Neuronal stem cell (in vitro differentiated cells): Measurements from ENCODE around the gene TPT1.
"Not testable (repeated sequence)": the region's sequence is repeated elsewhere in the genome, so short reads cannot be mapped to it uniquely, and the experiment has no call there.

Source experiments
- DNase-seq: peaks from one replicate; pipeline ENCODE4 v3.0.0-alpha.2; 2013; ENCODE audit warnings: low spot score
- H2AFZ ChIP-seq: one replicate; pipeline ENCODE4 v1.6.1; 2013; ENCODE audit warnings: mild to moderate bottlenecking, low read length, inconsistent platforms
- H2AK5ac ChIP-seq: 2 replicates; pipeline ENCODE4 v1.6.1; 2013; ENCODE audit warnings: low read depth, mild to moderate bottlenecking, inconsistent platforms, low read length, moderate library complexity, mixed read lengths
- H2BK120ac ChIP-seq: 2 replicates; pipeline ENCODE4 v1.6.1; 2013; ENCODE audit warnings: low read depth, mild to moderate bottlenecking, inconsistent platforms, low read length, moderate library complexity, mixed read lengths
- H2BK12ac ChIP-seq: one replicate; pipeline ENCODE4 v1.6.1; 2013; ENCODE audit warnings: low read length, inconsistent platforms
- H2BK15ac ChIP-seq: 2 replicates; pipeline ENCODE4 v1.6.1; 2013; ENCODE audit warnings: mild to moderate bottlenecking, low read length, inconsistent platforms, mixed read lengths
- H2BK5ac ChIP-seq: one replicate; pipeline ENCODE4 v1.6.1; 2013; ENCODE audit warnings: inconsistent platforms, mild to moderate bottlenecking, low read length, moderate library complexity
- H3K14ac ChIP-seq: one replicate; pipeline ENCODE4 v1.6.1; 2013; ENCODE audit warnings: low read length, inconsistent platforms
- H3K18ac ChIP-seq: 2 replicates; pipeline ENCODE4 v1.6.1; 2013; ENCODE audit warnings: low read length, inconsistent platforms
- H3K23ac ChIP-seq: 2 replicates; pipeline ENCODE4 v1.6.1; 2013; ENCODE audit warnings: low read depth, mild to moderate bottlenecking, mixed read lengths, low read length, inconsistent platforms; ENCODE audit not compliant: poor library complexity
- H3K27ac ChIP-seq: replicated peaks from 3 replicates; pipeline ENCODE4 v1.5.1; 2013; ENCODE audit warnings: low read length, inconsistent platforms
- H3K27me3 ChIP-seq, 3 experiments: 2 replicates each; pipeline ENCODE4 v1.6.1; 2013; ENCODE audit warnings: low read length in 3 of 3, mild to moderate bottlenecking in 2 of 3, inconsistent platforms in 1 of 3, low read depth in 1 of 3, mixed read lengths in 1 of 3, moderate library complexity in 1 of 3; ENCODE audit not compliant: control insufficient read depth in 3 of 3, insufficient read depth in 3 of 3
- H3K36me3 ChIP-seq, 2 donors: replicated peaks in 1 of 2; 2 replicates each; pipeline ENCODE4 v1.6.1; 2013; ENCODE audit warnings: low read length in 2 of 2; ENCODE audit not compliant: control insufficient read depth in 2 of 2, insufficient read depth in 2 of 2
- H3K4ac ChIP-seq: 2 replicates; pipeline ENCODE4 v1.6.1; 2013; ENCODE audit warnings: inconsistent platforms, mild to moderate bottlenecking, low read length, moderate library complexity
- H3K4me1 ChIP-seq, 2 donors: 1 replicate in 1 of 2; 2 replicates in 1 of 2; pipeline ENCODE4 v1.6.1; 2013; ENCODE audit warnings: low read length in 2 of 2, low read depth in 1 of 2; ENCODE audit not compliant: control insufficient read depth in 2 of 2, insufficient read depth in 1 of 2
- H3K4me2 ChIP-seq: one replicate; pipeline ENCODE4 v1.6.1; 2013; ENCODE audit warnings: mild to moderate bottlenecking, low read length, inconsistent platforms; ENCODE audit not compliant: insufficient read depth, poor library complexity, severe bottlenecking
- H3K4me3 ChIP-seq, 2 donors: 2 replicates each; pipeline ENCODE4 v1.5.1; 2013; ENCODE audit warnings: low read length in 2 of 2, mild to moderate bottlenecking in 2 of 2, inconsistent platforms in 1 of 2, moderate library complexity in 1 of 2
- H3K79me1 ChIP-seq: one replicate; pipeline ENCODE4 v1.6.1; 2013; ENCODE audit warnings: low read depth, mild to moderate bottlenecking, inconsistent platforms, low read length, moderate library complexity
- H3K9ac ChIP-seq: one replicate; pipeline ENCODE4 v1.6.1; 2013; ENCODE audit warnings: mild to moderate bottlenecking, low read depth, low read length, inconsistent platforms; ENCODE audit not compliant: poor library complexity
- H3K9me3 ChIP-seq, 2 donors: replicated peaks in 1 of 2; 2 replicates each; pipeline versions ENCODE3 to v1.6.1; 2013; ENCODE audit warnings: low read length in 2 of 2, mild to moderate bottlenecking in 2 of 2, inconsistent platforms in 1 of 2, low read depth in 1 of 2, mixed read lengths in 1 of 2, moderate library complexity in 1 of 2; ENCODE audit not compliant: control insufficient read depth in 2 of 2, insufficient read depth in 1 of 2
- H4K8ac ChIP-seq: one replicate; pipeline ENCODE4 v1.6.1; 2013; ENCODE audit warnings: low read depth, mild to moderate bottlenecking, inconsistent platforms, low read length, moderate library complexity
- H4K91ac ChIP-seq: one replicate; pipeline ENCODE4 v1.6.1; 2013; ENCODE audit warnings: low read length, low read depth, mild to moderate bottlenecking, inconsistent platforms; ENCODE audit not compliant: poor library complexity
- WGBS, 2 donors: extraction: QIAGEN DNeasy Blood & Tissue Kit; methylation state at CpG; one replicate each; pipeline ENCODE4 v1.1.7; 2013; ENCODE audit warnings: missing lambda C conversion rate in 2 of 2, mixed read lengths in 1 of 2; ENCODE audit not compliant: insufficient read length in 2 of 2, insufficient replicate concordance in 1 of 2; ENCODE audit errors: extremely low coverage in 2 of 2; 5-methylcytosine and 5-hydroxymethylcytosine counted together

TPT1 gene

GRCh38 chr13:45300190-45300985 is 40.6 kb downstream of the TPT1 start:
- Histone ChIP-seq H3K14ac (no peak overlapping the region), H2BK15ac (no peak overlapping the region), H3K4me2 (no peak overlapping the region), H3K23ac (no peak overlapping the region), H3K18ac (no peak overlapping the region), H4K8ac (no peak overlapping the region), H2BK5ac (no peak overlapping the region), H3K4ac (no peak overlapping the region), H3K27ac (no peak overlapping the region), H2BK12ac (no peak overlapping the region), H4K91ac (no peak overlapping the region), H3K79me1 (no peaks in the 10 kb centered on the region), H2AK5ac (no peak overlapping the region), H3K9ac (no peak overlapping the region), H3K9me3 (no peaks in the 10 kb centered on the region), H2BK120ac (no peak overlapping the region), H3K4me1 (peaks cover 1 to 4% of the 10 kb centered on the region in 2 donors), H3K4me3 (no peak overlapping the region), H3K36me3 (peaks cover 0 to 1% of the 10 kb centered on the region in 2 donors), H2AFZ (no peak overlapping the region), H3K27me3 (no peaks in the 10 kb centered on the region)
- DNase-seq: no peak
- WGBS, 2 donors: no CpG with 5 or more reads among the region's 9 CpGs

GRCh38 chr13:45299194-45299593 is 41.8 kb downstream of the TPT1 start:
- Histone ChIP-seq H3K27ac (no peak overlapping the region), H3K23ac (no peak overlapping the region), H3K36me3 (peaks cover 0 to 1% of the 10 kb centered on the region in 2 donors), H2AFZ (no peak overlapping the region), H3K27me3 (no peaks in the 10 kb centered on the region), H3K9ac (no peak overlapping the region), H2BK12ac (no peak overlapping the region), H3K9me3 (no peaks in the 10 kb centered on the region), H2BK15ac (no peak overlapping the region), H3K4me2 (no peak overlapping the region), H3K4me1 (peaks cover 1 to 4% of the 10 kb centered on the region in 2 donors), H4K91ac (no peak overlapping the region), H3K4me3 (no peak overlapping the region), H2AK5ac (no peak overlapping the region), H3K14ac (no peak overlapping the region), H4K8ac (no peak overlapping the region), H2BK5ac (no peak overlapping the region), H2BK120ac (no peak overlapping the region), H3K79me1 (no peaks in the 10 kb centered on the region), H3K18ac (no peak overlapping the region), H3K4ac (no peak overlapping the region)
- WGBS, 2 donors: no CpG with 5 or more reads among the region's 3 CpGs
- DNase-seq: no peak

GRCh38 chr13:45298550-45298949 is 42.4 kb downstream of the TPT1 start:
- H3K4me1 ChIP-seq, H4K8ac ChIP-seq, H3K9me3 ChIP-seq, H4K91ac ChIP-seq, H3K79me1 ChIP-seq, H2BK5ac ChIP-seq, H3K18ac ChIP-seq, H3K36me3 ChIP-seq, H2BK12ac ChIP-seq, H3K4ac ChIP-seq, H3K27me3 ChIP-seq, H2BK120ac ChIP-seq, H2BK15ac ChIP-seq, H3K27ac ChIP-seq, H3K14ac ChIP-seq, H3K4me3 ChIP-seq, H2AFZ ChIP-seq, H3K4me2 ChIP-seq, H3K9ac ChIP-seq, DNase-seq, H2AK5ac ChIP-seq, H3K23ac ChIP-seq: not testable (repeated sequence)
- WGBS, 2 donors: no CpG with 5 or more reads among the region's 3 CpGs

- Histone ChIP-seq H3K9ac (no peak overlapping the region), H3K14ac (no peak overlapping the region), H3K23ac (no peak overlapping the region), H3K4me2 (no peak overlapping the region), H2BK5ac (no peak overlapping the region), H3K27me3 (no peaks in the 10 kb centered on the region), H2AFZ (no peak overlapping the region), H3K4me1 (peaks cover 1 to 4% of the 10 kb centered on the region in 2 donors), H3K4me3 (no peak overlapping the region), H4K8ac (no peak overlapping the region), H2BK15ac (no peak overlapping the region), H3K36me3 (peaks cover 0 to 1% of the 10 kb centered on the region in 2 donors), H3K4ac (no peak overlapping the region), H3K79me1 (no peaks in the 10 kb centered on the region), H2BK12ac (no peak overlapping the region), H2AK5ac (no peak overlapping the region), H3K18ac (no peak overlapping the region), H4K91ac (no peak overlapping the region), H3K9me3 (no peaks in the 10 kb centered on the region), H3K27ac (no peak overlapping the region), H2BK120ac (no peak overlapping the region)
- no CpG with 5 or more reads among the region's 2 CpGs for WGBS, 2 donors
- DNase-seq: no peak
Observed at GRCh38 chr13:45298206-45298505, 42.8 kb downstream of the TPT1 start.
